Endothelial cell of umbilical vein (primary cell): Measurements from ENCODE around the gene SLC5A3.

ENCODE experiments used
- EZH2 ChIP-seq: IDR thresholded peaks from 2 replicates; pipeline ENCODE4 v1.6.1; 2012; ENCODE audit warnings: borderline replicate concordance, low read depth, mild to moderate bottlenecking, moderate library complexity, low read length, inconsistent platforms; ENCODE audit not compliant: severe bottlenecking
- MYC ChIP-seq: IDR thresholded peaks from one replicate; pipeline ENCODE4 v1.6.1; 2011; ENCODE audit warnings: mild to moderate bottlenecking, low read depth, low read length
- POLR2A ChIP-seq: IDR thresholded peaks from 2 replicates; pipeline ENCODE4 v1.6.1; 2012; ENCODE audit warnings: low read depth, mild to moderate bottlenecking, control low read depth, low read length
- POLR2AphosphoS5 ChIP-seq: IDR thresholded peaks from 2 replicates; pipeline ENCODE4 v1.6.1; 2012; ENCODE audit warnings: low read depth, mild to moderate bottlenecking, control low read depth, low read length, moderate library complexity; ENCODE audit not compliant: insufficient read depth
- TF ChIP-seq, protein P1 (sequence below), 2 donors: IDR thresholded peaks; 1 replicate in 1 of 2; 2 replicates in 1 of 2; pipeline ENCODE4 v1.5.1; 2011; ENCODE audit warnings: low read length in 2 of 2, mild to moderate bottlenecking in 2 of 2, moderate library complexity in 2 of 2, control low read depth in 1 of 2, inconsistent platforms in 1 of 2, low read depth in 1 of 2; ENCODE audit not compliant: insufficient read depth in 1 of 2; ENCODE audit errors: extremely low read depth in 1 of 2
- TF ChIP-seq, protein P2 (sequence below): IDR thresholded peaks from 2 replicates; pipeline ENCODE4 v1.6.1; 2011; ENCODE audit not compliant: insufficient read depth, insufficient read length

DNA sequence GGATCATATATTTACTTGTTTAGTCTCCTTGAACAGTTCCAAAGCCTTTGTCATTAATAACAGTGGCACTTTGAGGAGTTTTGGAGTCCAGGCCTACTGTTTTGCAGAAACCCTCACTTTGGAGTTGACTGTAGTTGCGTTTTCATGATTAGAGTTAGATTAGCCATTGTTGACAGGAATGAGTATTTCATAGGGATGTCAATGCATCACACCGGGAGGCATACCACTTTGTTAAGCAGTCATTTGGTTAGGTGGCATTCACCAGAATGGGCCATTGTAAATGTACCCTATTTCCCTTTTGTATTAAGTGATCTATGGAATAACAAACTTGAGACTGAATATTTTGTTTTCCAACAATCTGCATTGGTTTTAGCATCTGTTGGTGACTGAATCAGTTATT lies 11.8 kb downstream of the SLC5A3 start:
- TF ChIP-seq, protein P1, sequence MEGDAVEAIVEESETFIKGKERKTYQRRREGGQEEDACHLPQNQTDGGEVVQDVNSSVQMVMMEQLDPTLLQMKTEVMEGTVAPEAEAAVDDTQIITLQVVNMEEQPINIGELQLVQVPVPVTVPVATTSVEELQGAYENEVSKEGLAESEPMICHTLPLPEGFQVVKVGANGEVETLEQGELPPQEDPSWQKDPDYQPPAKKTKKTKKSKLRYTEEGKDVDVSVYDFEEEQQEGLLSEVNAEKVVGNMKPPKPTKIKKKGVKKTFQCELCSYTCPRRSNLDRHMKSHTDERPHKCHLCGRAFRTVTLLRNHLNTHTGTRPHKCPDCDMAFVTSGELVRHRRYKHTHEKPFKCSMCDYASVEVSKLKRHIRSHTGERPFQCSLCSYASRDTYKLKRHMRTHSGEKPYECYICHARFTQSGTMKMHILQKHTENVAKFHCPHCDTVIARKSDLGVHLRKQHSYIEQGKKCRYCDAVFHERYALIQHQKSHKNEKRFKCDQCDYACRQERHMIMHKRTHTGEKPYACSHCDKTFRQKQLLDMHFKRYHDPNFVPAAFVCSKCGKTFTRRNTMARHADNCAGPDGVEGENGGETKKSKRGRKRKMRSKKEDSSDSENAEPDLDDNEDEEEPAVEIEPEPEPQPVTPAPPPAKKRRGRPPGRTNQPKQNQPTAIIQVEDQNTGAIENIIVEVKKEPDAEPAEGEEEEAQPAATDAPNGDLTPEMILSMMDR (IDR thresholded peaks at IDR 0.05; ENCODE audit: extremely low read depth in 1 of 2, insufficient read depth in 1 of 2, low read depth in 1 of 2, low read length in 2 of 2) = no peak
- TF ChIP-seq POLR2AphosphoS5 (no peak), MYC (no peak), POLR2A (no peak), EZH2 (no peak)
- TF ChIP-seq, protein P2, sequence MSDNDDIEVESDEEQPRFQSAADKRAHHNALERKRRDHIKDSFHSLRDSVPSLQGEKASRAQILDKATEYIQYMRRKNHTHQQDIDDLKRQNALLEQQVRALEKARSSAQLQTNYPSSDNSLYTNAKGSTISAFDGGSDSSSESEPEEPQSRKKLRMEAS = no peak
